Measurements from ENCODE around the gene ARID4B.

The ARID4B gene

DNA sequence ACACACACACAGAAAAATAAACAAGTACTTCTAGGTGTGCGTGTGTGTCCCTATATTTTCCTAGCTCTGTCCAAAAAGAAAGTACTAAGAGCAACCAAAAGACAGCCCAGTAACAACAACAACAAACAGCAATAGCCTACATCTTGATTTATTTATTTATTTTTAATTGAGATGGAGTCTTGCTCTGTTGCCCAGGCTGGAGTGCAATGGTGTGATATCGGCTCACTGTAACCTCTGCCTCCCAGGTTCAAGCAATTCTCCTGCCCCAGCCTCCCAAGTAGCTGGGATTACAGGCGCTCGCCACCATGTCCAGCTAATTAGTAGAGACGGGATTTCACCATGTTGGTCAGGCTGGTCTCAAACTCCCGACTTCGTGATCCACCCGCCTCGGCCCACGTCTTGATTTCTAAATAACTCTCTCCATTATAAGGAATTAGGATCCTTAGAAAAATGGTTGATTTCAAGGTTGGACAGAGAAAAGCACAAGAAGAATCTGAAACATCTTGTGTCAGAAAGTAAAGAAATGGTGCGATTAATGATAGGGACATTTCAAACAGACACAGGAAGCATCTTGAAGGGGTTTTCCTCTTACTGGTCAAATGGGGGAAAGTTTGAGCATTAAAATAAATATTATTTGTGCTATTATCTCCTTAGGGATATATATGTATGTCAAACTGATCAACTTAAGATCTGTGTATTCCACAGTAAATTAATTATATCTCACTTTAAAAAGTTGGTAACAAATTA is 59.4 kb downstream of the ARID4B start:
- TF ChIP-seq CTCF (IDR thresholded peaks at IDR 0.05; ENCODE audit: extremely low read depth, missing control alignments) = no peak
- DNase-seq (ENCODE audit: low spot score) = no peak

- DNase-seq (ENCODE audit: low spot score) = no peak
- TF ChIP-seq CTCF (IDR thresholded peaks at IDR 0.05; ENCODE audit: extremely low read depth, missing control alignments) = no peak
Observed at GRCh38 chr1:235266967-235267366, 61.0 kb downstream of the ARID4B start.

GRCh38 chr1:235266325-235266724 is 61.7 kb downstream of the ARID4B start:
- no peak for DNase-seq (ENCODE audit: low spot score)
- TF ChIP-seq CTCF (IDR thresholded peaks at IDR 0.05; ENCODE audit: extremely low read depth, missing control alignments) = no peak

DNA sequence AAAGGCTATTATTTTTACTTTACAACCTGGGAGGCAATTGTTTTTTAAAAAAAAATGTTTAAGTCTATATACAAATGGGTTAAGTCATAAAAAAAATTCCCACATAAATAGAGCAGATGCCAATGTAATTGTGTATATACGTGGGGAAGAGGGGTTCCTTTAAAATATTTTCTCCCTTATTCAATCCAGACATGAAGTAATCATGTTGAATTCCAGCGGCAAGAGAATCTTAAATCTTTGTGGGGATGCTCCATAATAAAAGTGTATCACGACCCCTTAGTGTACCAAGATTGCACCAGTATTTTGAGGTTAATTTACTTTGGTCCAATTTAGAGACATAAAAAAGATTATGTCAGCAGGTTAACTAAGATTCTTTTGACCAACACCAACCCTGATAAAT is 62.1 kb downstream of the ARID4B start:
- TF ChIP-seq CTCF (IDR thresholded peaks at IDR 0.05; ENCODE audit: extremely low read depth, missing control alignments) = no peak
- no peak for DNase-seq (ENCODE audit: low spot score)

DNA sequence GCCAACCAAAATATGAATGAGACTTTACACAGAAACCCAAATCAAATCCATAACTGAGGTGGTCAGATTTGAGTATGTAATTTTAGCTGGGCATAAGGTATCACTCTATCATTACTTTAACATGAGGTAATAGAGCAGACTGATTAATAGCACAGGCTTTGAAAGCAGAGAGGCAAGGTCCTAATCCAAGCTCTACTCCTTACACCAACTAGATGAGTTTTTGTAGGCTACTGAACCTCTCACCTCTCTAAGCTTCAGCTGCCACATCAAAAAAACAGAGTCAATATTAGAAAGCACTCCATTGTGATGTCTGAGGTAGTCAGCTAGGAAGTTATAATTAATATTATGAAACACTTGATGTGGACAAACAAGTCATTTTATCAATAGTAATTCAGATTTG is 63.7 kb downstream of the ARID4B start:
- DNase-seq (ENCODE audit: low spot score) = no peak
- no peak for TF ChIP-seq CTCF (IDR thresholded peaks at IDR 0.05; ENCODE audit: extremely low read depth, missing control alignments)

- DNase-seq (ENCODE audit: low spot score) = no peak
- no peak for TF ChIP-seq CTCF (IDR thresholded peaks at IDR 0.05; ENCODE audit: extremely low read depth, missing control alignments)
Observed at GRCh38 chr1:235262539-235262938, 65.4 kb downstream of the ARID4B start.

DNA sequence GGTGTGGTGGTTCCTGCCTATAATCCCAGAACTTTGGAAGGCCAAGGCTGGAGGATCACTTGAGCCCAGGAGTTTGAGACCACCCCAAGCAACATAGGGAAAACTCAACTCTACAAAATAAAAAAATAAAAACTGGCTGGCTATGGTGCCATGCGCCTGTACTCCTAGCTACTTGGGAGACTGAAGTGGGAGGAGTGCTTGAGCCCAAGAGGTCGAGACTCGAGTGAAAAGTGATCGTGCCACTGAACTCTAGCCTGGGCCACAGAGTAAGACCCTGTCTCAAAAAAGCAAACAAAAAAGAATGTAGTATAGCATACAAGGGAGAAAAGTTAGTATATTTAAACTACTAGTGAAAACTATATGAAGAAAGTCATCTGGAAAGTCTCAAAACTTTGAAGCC is 66.7 kb downstream of the ARID4B start:
- no peak for TF ChIP-seq CTCF (IDR thresholded peaks at IDR 0.05; ENCODE audit: extremely low read depth, missing control alignments)

More for the DNA sequence above, 66.7 kb downstream of the ARID4B start:
- DNase-seq (ENCODE audit: low spot score) = no peak

All from GM20000 (cell line).